GM18520 (cell line): Measurements from ENCODE around the gene ARMC2.

Source experiments
- ATAC-seq: cut with Tn5 transposase; IDR thresholded peaks from one replicate; pipeline ENCODE4 v1.9.1; 2021; ENCODE audit not compliant: unreplicated experiment

Gene ARMC2

DNA sequence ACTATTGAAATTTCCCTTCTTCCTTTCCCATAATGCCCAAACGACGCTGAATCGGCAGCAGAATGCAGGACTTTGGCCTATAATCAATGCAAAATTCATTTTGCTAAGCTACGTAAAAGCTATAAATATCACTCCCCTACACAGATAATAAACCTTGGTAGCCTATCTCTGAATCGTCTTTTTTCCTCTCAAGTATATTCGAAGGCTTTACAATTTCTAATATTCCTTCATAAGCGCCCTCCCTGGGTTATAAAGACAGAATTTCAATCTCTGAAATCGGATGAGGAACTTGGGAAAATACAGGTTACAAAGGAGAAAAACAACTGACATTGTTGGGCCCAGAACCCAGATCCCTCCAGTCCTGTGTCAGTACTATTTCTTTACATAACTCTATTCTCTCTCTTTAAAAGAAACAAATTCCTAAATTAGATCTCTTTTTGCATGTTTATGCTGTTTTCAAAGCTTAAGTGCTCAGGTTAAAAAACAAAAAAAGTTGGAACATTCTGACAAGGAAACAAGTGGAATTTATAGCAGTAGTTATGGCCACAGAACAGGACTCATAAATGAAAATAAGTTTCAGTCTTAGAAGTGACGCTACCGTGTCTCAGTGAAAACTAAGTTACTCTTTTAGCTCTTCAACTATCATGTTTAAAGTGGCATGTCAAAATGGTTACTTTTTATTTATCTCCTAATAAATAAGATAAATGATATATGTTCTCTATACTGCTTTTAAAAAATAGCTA, 161.9 kb downstream of the ARMC2 start:
- no peak for ATAC-seq

DNA sequence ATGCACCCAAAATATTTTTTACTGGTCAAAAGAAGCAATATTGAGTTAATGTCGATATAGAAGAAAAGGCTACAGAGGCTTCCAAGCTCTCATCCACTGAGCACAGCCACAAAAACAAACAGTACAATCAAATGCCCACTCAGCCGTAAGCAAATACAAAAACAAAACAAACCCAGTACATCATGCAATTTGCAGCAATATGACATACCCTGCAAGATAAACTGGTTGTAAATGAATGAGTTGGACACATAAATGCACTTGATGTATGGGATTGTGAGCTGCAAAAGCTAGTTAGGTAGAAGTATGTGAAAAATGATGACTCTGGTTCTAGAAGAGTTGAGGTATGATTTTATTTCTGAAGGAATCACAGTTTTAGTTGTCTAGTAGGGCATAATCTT, 162.5 kb downstream of the ARMC2 start:
- no peak for ATAC-seq

DNA sequence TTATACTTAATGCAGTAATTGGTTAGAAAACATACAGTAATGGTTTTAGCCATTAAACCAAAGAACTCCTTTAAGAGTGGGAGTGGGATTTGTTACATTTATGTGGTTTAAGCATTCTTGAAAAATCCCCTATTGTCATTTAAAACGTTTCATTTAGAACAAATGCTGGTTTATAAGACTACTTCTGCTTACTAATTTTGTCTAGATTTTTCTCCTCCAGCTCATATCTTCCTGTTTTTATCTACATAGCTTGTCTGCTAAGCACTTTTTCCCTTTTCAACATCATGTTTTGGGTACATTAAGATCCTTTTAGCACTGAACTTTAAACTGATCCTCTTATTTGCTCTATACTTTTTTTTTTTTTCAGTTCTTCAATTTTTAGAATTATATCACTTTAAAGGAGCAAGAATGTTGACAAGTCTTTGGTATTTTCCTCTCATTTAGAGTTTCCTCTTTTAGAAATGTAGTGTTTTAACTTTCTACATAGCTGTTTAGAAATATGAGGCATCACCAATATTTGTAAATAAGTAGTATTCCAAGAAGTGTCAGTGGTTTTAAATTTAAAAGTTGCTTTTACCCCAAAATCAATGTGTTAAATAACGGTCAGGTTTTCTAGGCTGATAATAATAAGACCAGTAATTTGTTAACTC, 165.6 kb downstream of the ARMC2 start:
- no peak for ATAC-seq

DNA sequence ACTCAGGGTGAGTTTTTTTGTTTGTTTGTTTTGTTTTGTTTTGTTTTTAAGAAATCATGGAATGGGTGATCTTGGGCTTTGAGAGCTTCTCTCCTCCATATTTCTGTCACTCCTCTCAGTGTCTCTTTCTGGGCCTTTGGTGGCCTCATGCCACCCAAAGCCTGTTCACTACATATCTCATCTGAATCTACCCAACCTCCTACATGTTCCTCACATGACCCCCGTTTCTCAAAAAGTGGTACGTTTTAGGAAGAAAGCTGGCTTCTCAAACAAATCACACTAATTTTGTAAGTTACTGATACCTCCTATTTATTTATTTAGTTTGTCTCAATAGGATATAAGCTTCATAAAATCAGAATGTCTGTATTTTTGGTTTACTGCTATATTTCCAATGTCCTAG, 166.4 kb downstream of the ARMC2 start:
- ATAC-seq, result no peak

DNA sequence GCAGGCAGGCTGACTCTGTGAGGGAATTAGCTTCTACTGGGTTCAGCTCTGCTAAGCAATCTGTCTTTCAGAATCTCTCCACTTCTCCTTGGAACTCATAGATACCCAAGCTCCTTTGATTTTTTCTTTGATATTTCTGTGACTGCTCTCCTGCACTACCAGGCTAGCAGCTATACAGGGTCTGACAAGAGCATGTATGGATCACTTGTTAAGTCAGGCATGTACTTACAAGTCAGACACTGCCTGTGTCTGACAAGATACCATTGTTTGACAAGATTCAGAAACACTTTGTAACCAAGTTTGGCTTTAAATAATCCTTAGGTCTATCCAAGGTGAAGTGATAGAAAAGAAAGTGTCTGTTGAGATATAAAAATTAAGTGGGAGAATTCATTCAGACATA, 167.0 kb downstream of the ARMC2 start:
- no peak for ATAC-seq

DNA sequence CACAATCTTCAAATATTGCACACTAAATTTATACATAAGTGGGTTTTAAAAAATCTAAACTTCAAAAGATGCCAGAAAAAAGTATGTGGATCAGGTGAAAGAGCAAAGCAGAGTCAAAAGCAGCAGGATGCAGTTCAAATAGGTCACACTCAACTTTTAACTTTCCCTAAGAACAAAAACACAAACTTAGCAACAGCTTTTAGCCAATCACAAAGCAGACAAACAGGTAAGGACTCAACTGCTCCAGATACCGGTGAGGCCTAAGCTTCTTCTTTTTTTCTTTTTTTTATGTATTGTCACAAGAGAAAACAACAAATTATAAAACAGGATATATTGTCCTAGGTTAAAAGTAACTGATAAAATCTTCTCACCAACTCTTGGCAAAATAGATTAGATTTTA, 171.7 kb downstream of the ARMC2 start:
- no peak for ATAC-seq

DNA sequence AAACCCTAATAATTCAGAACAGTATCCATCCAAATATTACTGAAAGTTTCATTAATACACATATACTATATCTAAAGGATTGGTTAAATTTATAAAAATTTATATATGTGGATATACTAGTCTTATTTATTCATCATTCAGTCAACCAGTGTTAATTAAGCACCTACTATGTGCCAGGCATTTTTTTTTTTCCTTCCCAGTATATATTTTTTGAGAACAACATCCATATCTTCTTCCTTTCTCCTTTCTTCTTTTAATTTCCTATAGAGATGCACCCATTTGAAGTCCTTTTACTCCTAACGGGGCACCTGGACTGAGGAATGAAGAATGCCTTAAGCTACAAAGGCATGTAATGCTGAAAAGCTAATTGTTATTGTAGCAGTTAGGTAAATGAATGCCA, 173.6 kb downstream of the ARMC2 start:
- no peak for ATAC-seq

DNA sequence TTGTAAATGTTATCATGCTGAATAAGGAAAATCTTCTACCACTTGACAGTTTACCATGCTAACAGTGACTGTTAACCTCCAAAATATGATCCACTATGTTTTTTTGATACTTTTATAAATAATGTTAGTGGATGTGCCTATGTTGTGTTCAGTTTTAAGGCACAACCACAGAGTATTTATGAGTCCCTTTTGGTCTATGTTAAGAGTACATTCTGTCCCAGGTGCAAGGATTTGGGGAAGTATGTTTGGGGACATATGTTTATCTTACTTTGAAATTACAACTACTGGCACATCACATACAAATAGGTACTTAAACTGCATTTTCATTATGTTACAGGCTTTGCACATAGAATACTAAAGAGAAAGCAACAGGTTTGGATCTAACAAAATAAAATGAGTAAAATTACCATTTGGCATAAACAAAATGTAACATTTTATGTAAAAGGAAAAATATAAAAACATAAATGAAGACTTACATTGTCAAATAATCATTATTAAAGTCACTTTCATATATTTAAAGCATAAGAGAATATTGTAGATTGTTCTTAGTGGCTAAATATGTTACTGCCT, 175.2 kb downstream of the ARMC2 start:
- ATAC-seq, result no peak
